GM19023 (cell line): Measurements from ENCODE around the gene SMARCD2.

Experiments
- ATAC-seq: cut with Tn5 transposase; IDR thresholded peaks from one replicate; pipeline ENCODE4 v1.9.1; 2021; ENCODE audit warnings: mild to moderate bottlenecking, moderate library complexity; ENCODE audit not compliant: unreplicated experiment

The SMARCD2 gene

GRCh38 chr17:63833026-63833740, 9.3 kb downstream of the SMARCD2 start:
- no peak for ATAC-seq

- ATAC-seq: no peak
Measured at GRCh38 chr17:63832455-63832854, 10.0 kb downstream of the SMARCD2 start.

- ATAC-seq: no peak
Measured at GRCh38 chr17:63832014-63832413, 10.5 kb downstream of the SMARCD2 start.

GRCh38 chr17:63831505-63831904, 11.0 kb downstream of the SMARCD2 start:
- ATAC-seq: no peak

- no peak for ATAC-seq
Measured at GRCh38 chr17:63830904-63831491, 11.5 kb downstream of the SMARCD2 start.

GRCh38 chr17:63830278-63830677, 12.2 kb downstream of the SMARCD2 start:
- ATAC-seq: no peak

GRCh38 chr17:63828936-63829335, 13.5 kb downstream of the SMARCD2 start:
- ATAC-seq: no peak

- ATAC-seq: no peak
Measured at GRCh38 chr17:63827801-63828221, 14.7 kb downstream of the SMARCD2 start.

GRCh38 chr17:63827002-63827800, 15.3 kb downstream of the SMARCD2 start, which contains the start of the genes FTSJ3 and PSMC5:
Gene FTSJ3 (minus strand): TSS chr17:63827663. CDS start chr17:63826902, 761 bp downstream.
Gene PSMC5 (plus strand): TSS chr17:63827431. CDS start chr17:63827491, 60 bp downstream.
- peak; percentile 91 for ATAC-seq

- peak; percentile 6 for ATAC-seq
Measured at GRCh38 chr17:63826468-63827001, 15.9 kb downstream of the SMARCD2 start.

- no peak for ATAC-seq
Measured at GRCh38 chr17:63824362-63824761, 18.1 kb downstream of the SMARCD2 start.

GRCh38 chr17:63823659-63824331, 18.7 kb downstream of the SMARCD2 start:
- ATAC-seq: no peak

- ATAC-seq: no peak
Measured at GRCh38 chr17:63822537-63822936, 19.9 kb downstream of the SMARCD2 start.

- ATAC-seq: no peak
Measured at GRCh38 chr17:63821804-63822203, 20.7 kb downstream of the SMARCD2 start.

- no peak for ATAC-seq
Measured at GRCh38 chr17:63820963-63821561, 21.4 kb downstream of the SMARCD2 start.

GRCh38 chr17:63819585-63820537, 22.6 kb downstream of the SMARCD2 start:
- no peak for ATAC-seq

- ATAC-seq: no peak
Measured at GRCh38 chr17:63819131-63819530, 23.4 kb downstream of the SMARCD2 start.

- ATAC-seq: no peak
Measured at GRCh38 chr17:63817736-63818385, 24.6 kb downstream of the SMARCD2 start.

- ATAC-seq: no peak
Measured at GRCh38 chr17:63816669-63817068, 25.8 kb downstream of the SMARCD2 start.
